ENCODE data around the gene AFF3.

The AFF3 gene

DNA sequence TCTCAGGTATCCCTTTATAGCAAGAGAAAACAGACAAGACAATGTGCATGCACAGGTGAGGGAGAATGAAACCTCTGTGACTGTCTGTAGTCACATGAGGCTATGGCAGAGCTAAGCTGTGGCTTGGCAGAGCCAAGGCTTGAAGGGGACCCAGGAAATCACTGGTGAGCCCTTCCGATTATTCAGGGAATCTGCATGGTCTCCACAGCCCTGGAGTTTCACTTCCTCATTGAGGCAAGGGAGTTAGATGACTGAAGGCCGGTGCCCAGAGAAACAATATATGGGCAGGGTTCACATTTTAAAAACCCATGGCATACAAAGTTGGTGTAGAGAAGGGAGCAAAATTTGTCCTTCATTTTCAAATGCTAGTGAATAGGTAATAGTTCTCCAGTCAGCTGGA is 508.2 kb downstream of the AFF3 start:
- no peaks in the 10 kb centered on the region for H3K36me3 ChIP-seq (ENCODE audit: control insufficient read depth, low read depth, low read length)
- no peak overlapping the region for H3K27ac ChIP-seq (ENCODE audit: low read length)
- no peaks in the 10 kb centered on the region for H3K4me1 ChIP-seq (ENCODE audit: control insufficient read depth, low read depth, low read length)
- H3K27me3 ChIP-seq (ENCODE audit: control insufficient read depth, insufficient read depth, low read length): no peaks in the 10 kb centered on the region
- no peaks in the 10 kb centered on the region for H3K9me3 ChIP-seq (ENCODE audit: control insufficient read depth, low read depth, low read length)
- no peak overlapping the region for H3K9ac ChIP-seq (ENCODE audit: low read length)
- no peak overlapping the region for H3K4me3 ChIP-seq (ENCODE audit: low read length)

GRCh38 chr2:99631700-99632099 is 510.7 kb downstream of the AFF3 start:
- Histone ChIP-seq H3K36me3 (ENCODE audit: control insufficient read depth, low read depth, low read length) (no peaks in the 10 kb centered on the region), H3K27ac (ENCODE audit: low read length) (no peak overlapping the region), H3K9me3 (ENCODE audit: control insufficient read depth, low read depth, low read length) (no peaks in the 10 kb centered on the region), H3K9ac (ENCODE audit: low read length) (no peak overlapping the region), H3K4me1 (ENCODE audit: control insufficient read depth, low read depth, low read length) (no peaks in the 10 kb centered on the region), H3K27me3 (ENCODE audit: control insufficient read depth, insufficient read depth, low read length) (no peaks in the 10 kb centered on the region), H3K4me3 (ENCODE audit: low read length) (no peak overlapping the region)

DNA sequence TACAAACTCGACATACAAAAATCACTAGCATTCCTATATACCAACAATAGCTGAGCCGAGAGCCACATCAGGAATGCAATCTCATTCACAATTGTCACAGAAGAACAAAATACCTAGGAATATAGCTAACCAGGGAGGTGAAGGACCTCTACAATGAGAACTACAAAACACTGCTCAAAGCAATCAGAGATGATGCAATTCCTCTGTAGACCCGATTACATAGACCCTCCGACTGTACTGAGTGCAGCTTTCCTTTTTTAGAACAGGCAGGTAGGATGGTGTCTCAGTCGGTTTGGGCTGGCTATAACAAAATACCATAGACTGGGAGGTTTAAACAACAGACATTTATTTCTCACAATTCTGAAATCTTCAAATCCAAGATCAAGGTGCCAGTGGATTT is 513.1 kb downstream of the AFF3 start:
- H3K9me3 ChIP-seq (ENCODE audit: control insufficient read depth, low read depth, low read length): no peaks in the 10 kb centered on the region
- no peak overlapping the region for H3K4me3 ChIP-seq (ENCODE audit: low read length)
- H3K4me1 ChIP-seq (ENCODE audit: control insufficient read depth, low read depth, low read length): no peaks in the 10 kb centered on the region
- H3K27me3 ChIP-seq (ENCODE audit: control insufficient read depth, insufficient read depth, low read length): no peaks in the 10 kb centered on the region
- no peaks in the 10 kb centered on the region for H3K36me3 ChIP-seq (ENCODE audit: control insufficient read depth, low read depth, low read length)
- no peak overlapping the region for H3K9ac ChIP-seq (ENCODE audit: low read length)
- no peak overlapping the region for H3K27ac ChIP-seq (ENCODE audit: low read length)

GRCh38 chr2:99626158-99626557 is 516.2 kb downstream of the AFF3 start:
- no peaks in the 10 kb centered on the region for H3K36me3 ChIP-seq (ENCODE audit: control insufficient read depth, low read depth, low read length)
- H3K27ac ChIP-seq (ENCODE audit: low read length): no peak overlapping the region
- H3K9ac ChIP-seq (ENCODE audit: low read length): no peak overlapping the region
- H3K4me3 ChIP-seq (ENCODE audit: low read length): no peak overlapping the region
- no peaks in the 10 kb centered on the region for H3K9me3 ChIP-seq (ENCODE audit: control insufficient read depth, low read depth, low read length)
- H3K4me1 ChIP-seq (ENCODE audit: control insufficient read depth, low read depth, low read length): no peaks in the 10 kb centered on the region
- H3K27me3 ChIP-seq (ENCODE audit: control insufficient read depth, insufficient read depth, low read length): no peaks in the 10 kb centered on the region

- H3K36me3 ChIP-seq (ENCODE audit: control insufficient read depth, low read depth, low read length): no peaks in the 10 kb centered on the region
- H3K4me3 ChIP-seq (ENCODE audit: low read length): no peak overlapping the region
- no peak overlapping the region for H3K27ac ChIP-seq (ENCODE audit: low read length)
- no peak overlapping the region for H3K9ac ChIP-seq (ENCODE audit: low read length)
- H3K9me3 ChIP-seq (ENCODE audit: control insufficient read depth, low read depth, low read length): no peaks in the 10 kb centered on the region
- no peaks in the 10 kb centered on the region for H3K27me3 ChIP-seq (ENCODE audit: control insufficient read depth, insufficient read depth, low read length)
- H3K4me1 ChIP-seq (ENCODE audit: control insufficient read depth, low read depth, low read length): no peaks in the 10 kb centered on the region
Observed at GRCh38 chr2:99624677-99625076, 517.7 kb downstream of the AFF3 start.

GRCh38 chr2:99623613-99624012 is 518.8 kb downstream of the AFF3 start:
- Histone ChIP-seq H3K27ac (ENCODE audit: low read length) (no peak overlapping the region), H3K9ac (ENCODE audit: low read length) (no peak overlapping the region), H3K9me3 (ENCODE audit: control insufficient read depth, low read depth, low read length) (no peaks in the 10 kb centered on the region), H3K27me3 (ENCODE audit: control insufficient read depth, insufficient read depth, low read length) (no peaks in the 10 kb centered on the region), H3K4me1 (ENCODE audit: control insufficient read depth, low read depth, low read length) (no peaks in the 10 kb centered on the region), H3K4me3 (ENCODE audit: low read length) (no peak overlapping the region), H3K36me3 (ENCODE audit: control insufficient read depth, low read depth, low read length) (no peaks in the 10 kb centered on the region)

DNA sequence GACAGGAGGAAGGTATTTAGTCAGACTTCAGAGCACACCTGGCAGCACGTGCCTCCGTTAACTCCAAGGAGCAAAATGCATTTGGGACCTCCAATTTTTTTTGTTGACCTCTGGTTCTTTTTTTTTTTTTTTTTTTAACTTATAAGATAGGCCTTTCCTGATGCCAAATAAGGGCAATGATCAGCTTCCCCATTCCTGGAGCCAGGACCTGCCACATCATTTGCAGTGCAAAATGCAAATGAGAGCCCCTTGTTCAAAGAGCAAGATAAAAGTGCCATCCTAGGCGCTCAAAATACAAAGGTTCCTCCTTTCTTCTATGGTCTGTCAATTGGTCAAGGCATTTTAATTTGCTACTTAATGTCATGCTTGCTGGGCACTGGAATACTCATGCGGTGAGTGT is 519.4 kb downstream of the AFF3 start:
- H3K36me3 ChIP-seq (ENCODE audit: control insufficient read depth, low read depth, low read length): no peaks in the 10 kb centered on the region
- H3K27me3 ChIP-seq (ENCODE audit: control insufficient read depth, insufficient read depth, low read length): no peaks in the 10 kb centered on the region
- no peaks in the 10 kb centered on the region for H3K9me3 ChIP-seq (ENCODE audit: control insufficient read depth, low read depth, low read length)
- H3K27ac ChIP-seq (ENCODE audit: low read length): no peak overlapping the region
- no peak overlapping the region for H3K9ac ChIP-seq (ENCODE audit: low read length)
- no peaks in the 10 kb centered on the region for H3K4me1 ChIP-seq (ENCODE audit: control insufficient read depth, low read depth, low read length)
- H3K4me3 ChIP-seq (ENCODE audit: low read length): no peak overlapping the region

DNA sequence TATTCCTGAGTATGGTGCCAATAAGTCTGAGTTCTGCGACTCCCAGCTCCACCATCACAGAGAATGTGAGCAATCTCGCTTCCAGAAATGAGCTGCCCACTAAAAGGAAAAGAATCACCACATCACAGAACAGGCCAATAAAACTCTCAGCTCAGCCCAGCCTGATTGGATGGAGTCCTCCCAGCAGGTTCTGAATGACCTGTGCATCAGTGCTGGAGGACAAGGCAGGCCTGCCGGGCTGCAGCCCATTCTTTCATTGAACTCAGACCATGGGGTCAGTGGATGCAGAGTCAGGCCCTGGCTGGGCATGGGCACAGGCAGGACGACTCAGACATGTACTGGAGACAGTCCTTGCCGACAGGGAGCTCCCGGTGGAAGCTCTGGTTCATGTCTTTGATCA is 519.9 kb downstream of the AFF3 start:
- H3K9ac ChIP-seq (ENCODE audit: low read length): no peak overlapping the region
- H3K9me3 ChIP-seq (ENCODE audit: control insufficient read depth, low read depth, low read length): no peaks in the 10 kb centered on the region
- no peak overlapping the region for H3K27ac ChIP-seq (ENCODE audit: low read length)
- no peak overlapping the region for H3K4me3 ChIP-seq (ENCODE audit: low read length)
- H3K27me3 ChIP-seq (ENCODE audit: control insufficient read depth, insufficient read depth, low read length): no peaks in the 10 kb centered on the region
- H3K36me3 ChIP-seq (ENCODE audit: control insufficient read depth, low read depth, low read length): no peaks in the 10 kb centered on the region
- H3K4me1 ChIP-seq (ENCODE audit: control insufficient read depth, low read depth, low read length): no peaks in the 10 kb centered on the region

DNA sequence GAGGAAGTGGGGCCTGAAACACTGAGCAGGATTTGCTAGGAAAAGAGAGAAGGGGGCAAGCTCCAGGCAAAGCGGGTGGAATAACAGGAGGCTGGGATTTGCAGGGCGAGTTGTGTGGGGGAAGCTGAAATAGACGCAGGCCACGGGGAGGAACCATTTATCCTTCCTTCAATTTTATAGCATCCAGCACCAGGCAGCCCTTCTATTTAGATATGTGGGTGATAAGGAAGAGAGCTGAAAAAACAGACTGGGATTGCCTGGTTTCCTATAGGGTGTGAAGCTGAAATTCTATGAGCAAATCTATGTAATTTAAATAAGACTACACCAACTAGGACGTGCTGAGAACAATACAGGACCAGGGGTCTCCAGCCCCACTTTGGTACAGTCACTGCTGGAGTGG is 520.6 kb downstream of the AFF3 start:
- Histone ChIP-seq H3K27me3 (ENCODE audit: control insufficient read depth, insufficient read depth, low read length) (no peaks in the 10 kb centered on the region), H3K27ac (ENCODE audit: low read length) (no peak overlapping the region), H3K9me3 (ENCODE audit: control insufficient read depth, low read depth, low read length) (no peaks in the 10 kb centered on the region), H3K4me1 (ENCODE audit: control insufficient read depth, low read depth, low read length) (no peaks in the 10 kb centered on the region), H3K9ac (ENCODE audit: low read length) (no peak overlapping the region), H3K36me3 (ENCODE audit: control insufficient read depth, low read depth, low read length) (no peaks in the 10 kb centered on the region), H3K4me3 (ENCODE audit: low read length) (no peak overlapping the region)

GRCh38 chr2:99621106-99621505 is 521.3 kb downstream of the AFF3 start:
- H3K36me3 ChIP-seq (ENCODE audit: control insufficient read depth, low read depth, low read length): no peaks in the 10 kb centered on the region
- no peak overlapping the region for H3K9ac ChIP-seq (ENCODE audit: low read length)
- H3K27me3 ChIP-seq (ENCODE audit: control insufficient read depth, insufficient read depth, low read length): no peaks in the 10 kb centered on the region
- no peaks in the 10 kb centered on the region for H3K9me3 ChIP-seq (ENCODE audit: control insufficient read depth, low read depth, low read length)
- H3K4me3 ChIP-seq (ENCODE audit: low read length): no peak overlapping the region
- H3K27ac ChIP-seq (ENCODE audit: low read length): no peak overlapping the region
- no peaks in the 10 kb centered on the region for H3K4me1 ChIP-seq (ENCODE audit: control insufficient read depth, low read depth, low read length)

GRCh38 chr2:99619151-99619550 is 523.2 kb downstream of the AFF3 start:
- Histone ChIP-seq H3K27me3 (ENCODE audit: control insufficient read depth, insufficient read depth, low read length) (no peaks in the 10 kb centered on the region), H3K27ac (ENCODE audit: low read length) (no peak overlapping the region), H3K4me1 (ENCODE audit: control insufficient read depth, low read depth, low read length) (no peaks in the 10 kb centered on the region), H3K36me3 (ENCODE audit: control insufficient read depth, low read depth, low read length) (no peaks in the 10 kb centered on the region), H3K9me3 (ENCODE audit: control insufficient read depth, low read depth, low read length) (no peaks in the 10 kb centered on the region), H3K9ac (ENCODE audit: low read length) (no peak overlapping the region), H3K4me3 (ENCODE audit: low read length) (no peak overlapping the region)

GRCh38 chr2:99618579-99619097 is 523.8 kb downstream of the AFF3 start:
- Histone ChIP-seq H3K4me1 (ENCODE audit: control insufficient read depth, low read depth, low read length) (no peaks in the 10 kb centered on the region), H3K27ac (ENCODE audit: low read length) (no peak overlapping the region), H3K4me3 (ENCODE audit: low read length) (no peak overlapping the region), H3K9ac (ENCODE audit: low read length) (no peak overlapping the region), H3K27me3 (ENCODE audit: control insufficient read depth, insufficient read depth, low read length) (no peaks in the 10 kb centered on the region), H3K9me3 (ENCODE audit: control insufficient read depth, low read depth, low read length) (no peaks in the 10 kb centered on the region), H3K36me3 (ENCODE audit: control insufficient read depth, low read depth, low read length) (no peaks in the 10 kb centered on the region)

Data from iPS-18a (cell line).